K562 (cell line): Measurements from ENCODE around the gene HK2. TPM values are rescaled to one million over a fixed set of nuclear protein-coding genes. Genes with fewer than 3 reads are reported as not detected.

Experiments
- ATAC-seq: fragments of 200-7000 bp; cut with Tn5 transposase; 3 replicates; pipeline ENCODE4 v1.9.1; 2020; ENCODE audit warnings: moderate library complexity
- BruUV-seq: library from RNA; stranded (reverse); fragments of 400-500 nt; replicated peaks from 2 replicates; lab custom pipeline; 2021; lab: Mats Ljungman, UMichigan
- CTCF ChIA-PET: fragments of 300-600 bp; formaldehyde crosslinking; extraction: SDS; loops from one replicate; lab custom pipeline; 2021; ENCODE audit warnings: low intra/inter-chr PET ratio; lab: Yijun Ruan, JAX
- POLR2A ChIA-PET: fragments of 300-600, 350-650 bp; sonication (Branson Sonifier 250); formaldehyde crosslinking; extraction: SDS; loops from one replicate; lab custom pipeline; 2021; ENCODE audit warnings: antibody characterized with exemption, inconsistent platforms; lab: Yijun Ruan, JAX
- DNase-seq, 4 experiments: peaks; one replicate each; pipeline versions ENCODE4 v3.0.0 to v3.0.0-alpha.2; 2011 to 2018; ENCODE audit warnings: low spot score in 3 of 4, mixed read lengths in 3 of 4; ENCODE audit errors: extremely low read depth in 1 of 4
- FAIRE-seq: peaks from 2 replicates; lab custom pipeline; 2011; peaks lifted over from hg19 to GRCh38; lab: Jason Lieb, UNC
- H2AFZ ChIP-seq: 2 replicates; pipeline ENCODE4 v1.6.0; 2011; ENCODE audit warnings: low read depth, low read length, control low read depth, inconsistent platforms
- H3K27ac ChIP-seq: fragments of 200-600 bp; 3 replicates; pipeline ENCODE4 v1.8.0; 2011; ENCODE audit warnings: low read depth, mild to moderate bottlenecking, control low read depth, inconsistent platforms, low read length, moderate library complexity, mixed read lengths; ENCODE audit errors: extremely low read depth
- H3K27me3 ChIP-seq, 2 experiments: fragments of 300-600 bp in 1 of 2; 2 replicates in 1 of 2; 3 replicates in 1 of 2; pipeline versions ENCODE4 v1.6.0 to v1.8.0; 2011; ENCODE audit warnings: inconsistent platforms in 2 of 2, low read length in 2 of 2, mild to moderate bottlenecking in 1 of 2, mixed read lengths in 1 of 2, moderate library complexity in 1 of 2; ENCODE audit not compliant: control insufficient read depth in 2 of 2, insufficient read depth in 2 of 2
- H3K36me3 ChIP-seq: fragments of 300-600 bp; 3 replicates; pipeline ENCODE4 v1.8.0; 2011; ENCODE audit warnings: mild to moderate bottlenecking, low read length, inconsistent platforms; ENCODE audit not compliant: control insufficient read depth, insufficient read depth
- H3K4me1 ChIP-seq, 2 experiments: fragments of 200-600 bp in 1 of 2; replicated peaks in 1 of 2; 2 replicates in 1 of 2; 3 replicates in 1 of 2; pipeline versions ENCODE4 v1.5.1 to v1.8.0; 2011; ENCODE audit warnings: inconsistent platforms in 2 of 2, low read length in 2 of 2, mild to moderate bottlenecking in 1 of 2, mixed read lengths in 1 of 2, moderate library complexity in 1 of 2; ENCODE audit not compliant: control insufficient read depth in 2 of 2, insufficient read depth in 2 of 2
- H3K4me2 ChIP-seq: 2 replicates; pipeline ENCODE4 v1.6.1; 2011; ENCODE audit warnings: low read length, control low read depth, inconsistent platforms, mixed read lengths; ENCODE audit not compliant: insufficient read depth
- H3K4me3 ChIP-seq: fragments of 200-600 bp; sonication (generic), shearing (Covaris generic); 2 replicates; pipeline ENCODE4 v1.5.1; 2016; ENCODE audit warnings: control low read depth, inconsistent platforms
- H3K79me2 ChIP-seq: fragments of 200-600 bp; 3 replicates; pipeline ENCODE4 v1.8.0; 2011; ENCODE audit warnings: low read length, inconsistent platforms; ENCODE audit not compliant: control insufficient read depth, insufficient read depth
- H3K9ac ChIP-seq, 2 experiments: 2 replicates each; pipeline versions ENCODE4 v1.6.0 to v1.6.1; 2011; ENCODE audit warnings: low read depth in 2 of 2, low read length in 2 of 2, control low read depth in 1 of 2, inconsistent platforms in 1 of 2, mild to moderate bottlenecking in 1 of 2, mixed read lengths in 1 of 2; ENCODE audit not compliant: insufficient read depth in 1 of 2
- H3K9me1 ChIP-seq: one replicate; pipeline ENCODE4 v1.6.0; 2011; ENCODE audit warnings: inconsistent platforms, mild to moderate bottlenecking, low read length, moderate library complexity; ENCODE audit not compliant: control insufficient read depth, insufficient read depth
- H3K9me3 ChIP-seq: replicated peaks from 2 replicates; pipeline ENCODE4 v1.5.1; 2011; ENCODE audit warnings: low read depth, low read length, inconsistent platforms; ENCODE audit not compliant: control insufficient read depth, insufficient read depth
- H4K20me1 ChIP-seq: replicated peaks from 2 replicates; pipeline ENCODE4 v1.6.1; 2011; ENCODE audit warnings: low read length, inconsistent platforms, mixed read lengths; ENCODE audit not compliant: control insufficient read depth, insufficient read depth
- CBFB ChIP-seq: sonication (generic); formaldehyde crosslinking; IDR thresholded peaks from 2 replicates; pipeline ENCODE4 v1.4.0; 2020; ENCODE audit warnings: mild to moderate bottlenecking, missing genetic modification reagents
- CREBBP ChIP-seq: IDR thresholded peaks from one replicate; pipeline ENCODE4 v1.6.1; 2012; ENCODE audit warnings: low read depth, mild to moderate bottlenecking, control low read depth, inconsistent platforms, low read length
- MYBL2 ChIP-seq, 2 experiments: fragments of 450-650 bp in 1 of 2; sonication (generic) in 1 of 2; formaldehyde crosslinking in 1 of 2; IDR thresholded peaks; 2 replicates each; pipeline versions ENCODE4 v1.6.1 to v1.8.1; 2017 to 2022; ENCODE audit warnings: borderline replicate concordance in 1 of 2, inconsistent platforms in 1 of 2, low read depth in 1 of 2, mild to moderate bottlenecking in 1 of 2, missing genetic modification reagents in 1 of 2, moderate library complexity in 1 of 2
- NCOA1 ChIP-seq: fragments of 450-650 bp; IDR thresholded peaks from 2 replicates; pipeline ENCODE4 v1.6.1; 2016; ENCODE audit warnings: low read depth
- PTBP1 ChIP-seq: fragments of 200-400 bp; formaldehyde crosslinking; IDR thresholded peaks from 2 replicates; pipeline ENCODE4 v1.6.1; 2017; ENCODE audit warnings: low read depth, low read length
- RNF2 ChIP-seq: sonication (generic); IDR thresholded peaks from 2 replicates; pipeline ENCODE4 v1.6.1; 2016
- ZNF407 ChIP-seq: fragments of 450-650 bp; IDR thresholded peaks from 2 replicates; pipeline ENCODE4 v1.6.1; 2016; ENCODE audit warnings: low read depth
- ZNF75A ChIP-seq: fragments of 450-650 bp; formaldehyde crosslinking; IDR thresholded peaks from 2 replicates; pipeline ENCODE4 v1.4.0; 2020; ENCODE audit warnings: mild to moderate bottlenecking
- ZNF780A ChIP-seq: fragments of 250-450 bp; sonication (Bioruptor Pico); IDR thresholded peaks from 2 replicates; pipeline ENCODE4 v1.5.0; 2021; ENCODE audit warnings: mild to moderate bottlenecking
- WGBS: fragments of 100-300 bp; shearing (Covaris generic); methylation state at CpG from one replicate; pipeline ENCODE4 v1.1.6; 2016; ENCODE audit warnings: low coverage, mixed read lengths; ENCODE audit not compliant: insufficient coverage; ENCODE audit errors: missing lambda C conversion rate; 5-methylcytosine and 5-hydroxymethylcytosine counted together
- in situ Hi-C: fragments of 300-500 bp; cut with MboI; formaldehyde crosslinking; loops from 4 replicates; pipeline ENCODE4 v1.15.0; 2018; ENCODE audit warnings: inconsistent platforms, mixed read lengths
- intact Hi-C: fragments of 100-400 bp; cut with micrococcal nuclease; formaldehyde crosslinking; loops from 2 replicates; pipeline ENCODE4 v1.14.2; 2022
- polyA plus RNA-seq, 8 experiments: library from polyadenylated mRNA; depleted of rRNA in 4 of 8; stranded (reverse) in 5 of 8; unstranded in 3 of 8; fragments of >200 nt; fragmentation: Nextera tagmentation in 2 of 8; fragmentation: Illumina TruSeq in 1 of 8; extraction: Ambion mirVana in 2 of 8; extraction: Trizol in 1 of 8; gene quantifications; 2 replicates each; pipeline versions ENCODE4 v1.2.1 to v1.2.3, GENCODE V29; 2011 to 2014; ENCODE audit warnings: inconsistent platforms in 1 of 8, missing spikeins in 1 of 8
- total RNA-seq, 7 experiments: library from RNA; depleted of rRNA in 6 of 7; stranded (reverse); fragments of >200 nt in 6 of 7; fragmentation: Illumina TruSeq in 2 of 7; extraction: Trizol in 2 of 7; gene quantifications; 2 replicates each; pipeline versions ENCODE4 v1.2.1 to v1.2.3, GENCODE V29; 2011 to 2021; ENCODE audit warnings: low replicate concordance in 1 of 7

The HK2 gene
- total and polyA plus RNA-seq, 9 of the 15 experiments (the other 6 are each of a cell fraction or from before 2014, with no cell fraction given) = 4.7 to 56.0 (median 19.9) TPM

GRCh38 chr2:74883011-74883410 lies 49.1 kb downstream of the HK2 start:
- CTCF ChIA-PET = no interaction called here
- 81% methylated on average over 6 of the region's 6 CpGs for WGBS
- H3K4me3 ChIP-seq = no peak overlapping the region
- no peak for DNase-seq
- H3K79me2 ChIP-seq = no peaks in the 10 kb centered on the region
- no peaks in the 10 kb centered on the region for H3K9me1 ChIP-seq
- H3K4me2 ChIP-seq = no peak overlapping the region
- POLR2A ChIA-PET = interaction anchor here (0.6 kb wide), 1 partner anchor 667 kb away, joined by 4 read pairs; no protein-coding TSS in a partner anchor
- H3K9ac ChIP-seq = no peak overlapping the region
- no peak for ATAC-seq
- FAIRE-seq = no peak
- no TSS peak for BruUV-seq
- intact Hi-C loops = no loop called here
- peaks cover 98% of the 10 kb centered on the region for H3K36me3 ChIP-seq
- no peaks in the 10 kb centered on the region for H3K9me3 ChIP-seq
- TF ChIP-seq ZNF75A (no peak), CREBBP (no peak), NCOA1 (no peak), CBFB (CRISPR knock-in tag) (no peak), MYBL2 (IDR thresholded peaks at IDR 0.05; ENCODE audit: low read depth) (no peak), MYBL2 (CRISPR knock-in tag; IDR thresholded peaks at IDR 0.05; ENCODE audit: borderline replicate concordance) (no peak), PTBP1 (no peak), ZNF407 (no peak), RNF2 (no peak), ZNF780A (CRISPR knock-in tag) (no peak)
- H3K27me3 ChIP-seq = no peaks in the 10 kb centered on the region; a peak in 1 of 5 replicates
- no peak overlapping the region for H2AFZ ChIP-seq
- in situ Hi-C loops = no loop called here
- no peaks in the 10 kb centered on the region for H3K4me1 ChIP-seq
- H3K27ac ChIP-seq = no peak overlapping the region
- H4K20me1 ChIP-seq = no peaks in the 10 kb centered on the region; the same call in 1 of the 2 replicates
